Stomach (tissue), 9 donors: ENCODE data around the gene GZMA. TPM values are rescaled to one million over a fixed set of nuclear protein-coding genes. Genes with fewer than 3 reads are reported as not detected.

Experiments used
- DNase-seq, 2 donors: peaks; one replicate each; pipeline versions ENCODE4 v3.0.0 to v3.0.0-alpha.2; 2013 to 2019
- H3K27ac ChIP-seq, 5 donors: fragments of 200-600 bp in 4 of 5; sonication (generic) in 4 of 5; one replicate each; pipeline ENCODE4 v1.5.1; 2013 to 2019; ENCODE audit warnings: mild to moderate bottlenecking in 1 of 5, moderate library complexity in 1 of 5
- H3K27me3 ChIP-seq, 3 donors: fragments of 200-600 bp; sonication (generic); one replicate each; pipeline ENCODE4 v1.5.1; 2017 to 2019; ENCODE audit warnings: mixed run types in 1 of 3
- H3K36me3 ChIP-seq, 4 donors: fragments of 200-600 bp; sonication (generic); 1 replicate in 3 of 4; 2 replicates in 1 of 4; pipeline ENCODE4 v1.5.1; 2016 to 2019
- H3K4me1 ChIP-seq, 4 donors: fragments of 200-600 bp; sonication (generic); one replicate each; pipeline ENCODE4 v1.5.1; 2016 to 2019
- H3K4me3 ChIP-seq, 4 donors: fragments of 200-600 bp; sonication (generic) in 3 of 4; one replicate each; pipeline ENCODE4 v1.5.1; 2016 to 2019; ENCODE audit warnings: mild to moderate bottlenecking in 1 of 4
- H3K9me3 ChIP-seq, 4 donors: fragments of 200-600 bp; sonication (generic); one replicate each; pipeline ENCODE4 v1.5.1; 2016 to 2019
- CTCF ChIP-seq, 7 experiments: fragments of 450-650 bp in 4 of 7; fragments of 200-600 bp in 3 of 7; sonication (generic) in 3 of 7; IDR thresholded peaks; one replicate each; pipeline ENCODE4 v1.5.1; 2016 to 2019; ENCODE audit warnings: antibody characterized with exemption in 7 of 7, control low read depth in 2 of 7, mild to moderate bottlenecking in 1 of 7
- EP300 ChIP-seq: sonication (generic); formaldehyde crosslinking; IDR thresholded peaks from one replicate; pipeline ENCODE4 v1.6.1; 2017; ENCODE audit warnings: antibody characterized with exemption
- POLR2A ChIP-seq, 4 donors: fragments of 450-650 bp; IDR thresholded peaks; one replicate each; pipeline ENCODE4 v1.6.1; 2016; ENCODE audit warnings: antibody characterized with exemption in 4 of 4, control low read depth in 2 of 4, mild to moderate bottlenecking in 1 of 4, moderate library complexity in 1 of 4
- POLR2AphosphoS5 ChIP-seq, 3 donors: sonication (generic); formaldehyde crosslinking; IDR thresholded peaks; one replicate each; pipeline ENCODE4 v1.6.1; 2016; ENCODE audit warnings: antibody characterized with exemption in 3 of 3
- WGBS, 5 donors: extraction: QIAGEN DNeasy Blood & Tissue Kit in 3 of 5; methylation state at CpG; one replicate each; pipeline versions ENCODE4 v1.1.5 to v1.1.7; 2013 to 2018; 5-methylcytosine and 5-hydroxymethylcytosine counted together
- intact Hi-C: fragments of 100-400 bp; cut with DNase I; formaldehyde crosslinking; loops from one replicate; pipeline ENCODE4 v1.15.1; 2023; ENCODE audit warnings: low total_unique reads
- polyA plus RNA-seq, 3 donors: library from polyadenylated mRNA; stranded (reverse); fragments of 200-250 nt; gene quantifications; one replicate each; pipeline ENCODE4 v1.2.3, GENCODE V29; 2013
- total RNA-seq, 5 donors: library from RNA; depleted of rRNA; stranded (reverse); fragments of >200 nt; gene quantifications; one replicate each; pipeline versions ENCODE4 v1.1.0 to v1.2.3, GENCODE V29; 2014 to 2016
- donor health status: healthy with polysubstance abuse.
- donor health status: Bipolar disorder and iron deficiency.
- donor health status: healthy.

Gene GZMA
- total and polyA plus RNA-seq, 8 donors, result 1.8 to 9.9 (median 3.8) TPM; not detected in 2

GRCh38 chr5:55136521-55136920 is 34.1 kb downstream of the GZMA start:
- intact Hi-C loops, result no loop called here
- Histone ChIP-seq H3K27me3 (peaks cover 0 to 5% (median 0%) of the 10 kb centered on the region in 3 donors), H3K4me1 (no peaks in the 10 kb centered on the region), H3K36me3 (no peaks in the 10 kb centered on the region), H3K9me3 (no peaks in the 10 kb centered on the region), H3K27ac (no peak overlapping the region), H3K4me3 (no peak overlapping the region)
- DNase-seq, result no peak
- TF ChIP-seq CTCF (IDR thresholded peaks at IDR 0.05), result no peak
- TF ChIP-seq POLR2AphosphoS5 (IDR thresholded peaks at IDR 0.05), result no peak
- no peak for TF ChIP-seq POLR2A (IDR thresholded peaks at IDR 0.05)
- no peak for TF ChIP-seq EP300
- WGBS, 5 donors, result 69 to 79% (median 74%) methylated on average over 3 of the region's 3 CpGs

GRCh38 chr5:55140908-55141665 is 38.6 kb downstream of the GZMA start:
- no peaks in the 10 kb centered on the region for H3K9me3 ChIP-seq
- H3K4me1 ChIP-seq, result peaks cover 0 to 1% (median 0%) of the 10 kb centered on the region in 4 donors
- H3K27me3 ChIP-seq, result peaks cover 0 to 3% (median 0%) of the 10 kb centered on the region in 3 donors
- intact Hi-C loops, result loop anchor here (10.0 kb wide), 1 partner anchor 236 kb away; no protein-coding TSS in a partner anchor
- no peak overlapping the region for H3K27ac ChIP-seq
- no peaks in the 10 kb centered on the region for H3K36me3 ChIP-seq
- WGBS, 5 donors, result 64 to 76% (median 74%) methylated on average over 9 of the region's 9 CpGs
- TF ChIP-seq POLR2A (IDR thresholded peaks at IDR 0.05), result no peak
- no peak overlapping the region for H3K4me3 ChIP-seq
- peak in 1 of 2 donors; percentile 32 for DNase-seq

GRCh38 chr5:55141945-55142690 is 39.7 kb downstream of the GZMA start:
- peaks cover 0 to 8% (median 5%) of the 10 kb centered on the region in 4 donors for H3K4me1 ChIP-seq
- H3K27me3 ChIP-seq, result peaks cover 0 to 4% (median 0%) of the 10 kb centered on the region in 3 donors
- no peak for DNase-seq
- no peaks in the 10 kb centered on the region for H3K9me3 ChIP-seq
- whole genome bisulfite sequencing, 5 donors, result 82 to 87% (median 86%) methylated on average over 9 of the region's 9 CpGs
- TF ChIP-seq POLR2A (IDR thresholded peaks at IDR 0.05), result no peak
- no peak for TF ChIP-seq EP300
- TF ChIP-seq POLR2AphosphoS5 (IDR thresholded peaks at IDR 0.05), result no peak
- TF ChIP-seq CTCF (IDR thresholded peaks at IDR 0.05), result no peak
- H3K4me3 ChIP-seq, result no peak overlapping the region
- no peak overlapping the region for H3K27ac ChIP-seq
- intact Hi-C loops, result loop anchor here (10.0 kb wide), 1 partner anchor 237 kb away; no protein-coding TSS in a partner anchor
- H3K36me3 ChIP-seq, result no peaks in the 10 kb centered on the region

GRCh38 chr5:55143624-55144023 is 41.2 kb downstream of the GZMA start:
- Histone ChIP-seq H3K4me3 (no peak overlapping the region), H3K4me1 (peaks cover 0 to 8% (median 5%) of the 10 kb centered on the region in 4 donors), H3K9me3 (no peaks in the 10 kb centered on the region), H3K36me3 (no peaks in the 10 kb centered on the region), H3K27ac (no peak overlapping the region), H3K27me3 (peaks cover 0 to 9% (median 0%) of the 10 kb centered on the region in 3 donors)
- 41 to 46% (median 42%) methylated on average over 4 of the region's 4 CpGs for WGBS, 5 donors
- no peak for TF ChIP-seq EP300
- TF ChIP-seq POLR2A (IDR thresholded peaks at IDR 0.05), result no peak
- TF ChIP-seq CTCF (IDR thresholded peaks at IDR 0.05), result no peak
- no peak for TF ChIP-seq POLR2AphosphoS5 (IDR thresholded peaks at IDR 0.05)
- intact Hi-C loops, result loop anchor here (10.0 kb wide), 1 partner anchor 239 kb away; no protein-coding TSS in a partner anchor
- DNase-seq, result no peak
